ENCODE data around the gene FHIP1A. TPM values are rescaled to one million over a fixed set of nuclear protein-coding genes. Genes with fewer than 3 reads are reported as not detected.

The FHIP1A gene
- total and polyA plus RNA-seq, 2 of the 13 experiments (the other 11 are each of a cell fraction or from before 2014, with no cell fraction given), result 4.1 to 6.2 TPM

- TF ChIP-seq IRF2 (CRISPR knock-in tag; IDR thresholded peaks at IDR 0.05) (no peak), TOPORS (CRISPR knock-in tag; IDR thresholded peaks at IDR 0.05) (no peak), SRF (IDR thresholded peaks at IDR 0.05; ENCODE audit: low read depth, low read length) (no peak), SUZ12 (IDR thresholded peaks at IDR 0.05; ENCODE audit: low read depth, low read length) (no peak), SP4 (CRISPR knock-in tag; IDR thresholded peaks at IDR 0.05) (no peak), ZBTB20 (CRISPR knock-in tag; IDR thresholded peaks at IDR 0.05; ENCODE audit: borderline replicate concordance, low read depth) (no peak), ZNF776 (CRISPR knock-in tag; IDR thresholded peaks at IDR 0.05) (no peak), SP5 (CRISPR knock-in tag; IDR thresholded peaks at IDR 0.05; ENCODE audit: borderline replicate concordance, low read depth) (no peak), CEBPG (CRISPR knock-in tag; IDR thresholded peaks at IDR 0.05) (peak; percentile 73), ZNF274 (CRISPR knock-in tag; IDR thresholded peaks at IDR 0.05) (no peak), GATAD2A (CRISPR knock-in tag; IDR thresholded peaks at IDR 0.05) (no peak), GTF3A (CRISPR knock-in tag; conservative IDR thresholded peaks at IDR 0.05) (no peak), MXD1 (CRISPR knock-in tag; IDR thresholded peaks at IDR 0.05) (no peak), ZNF17 (CRISPR knock-in tag; IDR thresholded peaks at IDR 0.05) (no peak), ZFP36L1 (CRISPR knock-in tag; IDR thresholded peaks at IDR 0.05) (no peak), ZNF569 (CRISPR knock-in tag; IDR thresholded peaks at IDR 0.05; ENCODE audit: borderline replicate concordance) (no peak), HDAC2 (CRISPR knock-in tag; IDR thresholded peaks at IDR 0.05) (no peak), ZNF629 (CRISPR knock-in tag; conservative IDR thresholded peaks at IDR 0.05) (no peak), ZNF792 (CRISPR knock-in tag; IDR thresholded peaks at IDR 0.05) (no peak), ZNF770 (CRISPR knock-in tag; IDR thresholded peaks at IDR 0.05) (no peak), CSRNP2 (CRISPR knock-in tag; conservative IDR thresholded peaks at IDR 0.05; ENCODE audit: low read depth) (no peak), ZNF124 (CRISPR knock-in tag; IDR thresholded peaks at IDR 0.05) (no peak), CTCF (CRISPR knock-in tag; IDR thresholded peaks at IDR 0.05) (no peak), KLF9 (CRISPR knock-in tag; IDR thresholded peaks at IDR 0.05; ENCODE audit: low read depth) (no peak), NBN (conservative IDR thresholded peaks at IDR 0.05) (no peak), TFDP1 (CRISPR knock-in tag; IDR thresholded peaks at IDR 0.05; ENCODE audit: borderline replicate concordance) (no peak), HHEX (CRISPR knock-in tag; IDR thresholded peaks at IDR 0.05) (no peak)
Observed at GRCh38 chr4:151409470-151410313, 716 bp downstream of the FHIP1A start (continued).

All from HepG2 (cell line).